IPS-18a (cell line): ENCODE measurements around the gene INSYN2B.

ENCODE experiments used
- H3K27ac ChIP-seq: one replicate; pipeline ENCODE4 v1.5.1; 2013; ENCODE audit warnings: low read length
- H3K27me3 ChIP-seq: one replicate; pipeline ENCODE4 v1.6.1; 2013; ENCODE audit warnings: mild to moderate bottlenecking, low read length; ENCODE audit not compliant: control insufficient read depth, insufficient read depth
- H3K36me3 ChIP-seq: one replicate; pipeline ENCODE4 v1.6.1; 2013; ENCODE audit warnings: low read depth, low read length; ENCODE audit not compliant: control insufficient read depth
- H3K4me1 ChIP-seq: one replicate; pipeline ENCODE4 v1.6.1; 2013; ENCODE audit warnings: low read depth, low read length; ENCODE audit not compliant: control insufficient read depth
- H3K4me3 ChIP-seq: one replicate; pipeline ENCODE4 v1.5.1; 2013; ENCODE audit warnings: low read length
- H3K9ac ChIP-seq: one replicate; pipeline ENCODE4 v1.6.1; 2013; ENCODE audit warnings: mild to moderate bottlenecking, low read length, moderate library complexity
- H3K9me3 ChIP-seq: one replicate; pipeline ENCODE4 v1.6.1; 2013; ENCODE audit warnings: low read depth, low read length; ENCODE audit not compliant: control insufficient read depth

INSYN2B gene

DNA sequence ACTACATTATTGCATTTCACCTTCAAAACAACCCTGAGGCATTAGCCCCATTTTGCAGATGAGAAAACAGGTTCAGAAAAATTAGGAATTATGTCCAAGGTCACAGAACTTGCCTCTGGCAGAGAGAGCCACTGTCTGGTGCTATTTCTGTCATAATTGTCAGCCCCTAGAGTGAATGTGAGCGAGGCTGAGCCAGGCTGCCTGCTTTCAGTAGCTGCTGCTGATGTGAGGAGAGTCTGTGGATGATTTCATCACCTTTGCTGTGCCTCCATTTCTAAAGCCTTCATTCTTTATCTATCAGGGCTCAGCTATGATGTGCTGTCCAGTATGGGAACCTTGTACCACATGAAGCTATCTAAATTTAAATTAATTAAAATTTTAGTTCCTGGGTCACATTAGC is 71.4 kb downstream of the INSYN2B start:
- H3K4me3 ChIP-seq: no peak overlapping the region
- no peak overlapping the region for H3K9ac ChIP-seq
- H3K9me3 ChIP-seq: no peaks in the 10 kb centered on the region
- H3K36me3 ChIP-seq: no peaks in the 10 kb centered on the region
- H3K4me1 ChIP-seq: no peaks in the 10 kb centered on the region
- H3K27me3 ChIP-seq: no peaks in the 10 kb centered on the region
- no peak overlapping the region for H3K27ac ChIP-seq

DNA sequence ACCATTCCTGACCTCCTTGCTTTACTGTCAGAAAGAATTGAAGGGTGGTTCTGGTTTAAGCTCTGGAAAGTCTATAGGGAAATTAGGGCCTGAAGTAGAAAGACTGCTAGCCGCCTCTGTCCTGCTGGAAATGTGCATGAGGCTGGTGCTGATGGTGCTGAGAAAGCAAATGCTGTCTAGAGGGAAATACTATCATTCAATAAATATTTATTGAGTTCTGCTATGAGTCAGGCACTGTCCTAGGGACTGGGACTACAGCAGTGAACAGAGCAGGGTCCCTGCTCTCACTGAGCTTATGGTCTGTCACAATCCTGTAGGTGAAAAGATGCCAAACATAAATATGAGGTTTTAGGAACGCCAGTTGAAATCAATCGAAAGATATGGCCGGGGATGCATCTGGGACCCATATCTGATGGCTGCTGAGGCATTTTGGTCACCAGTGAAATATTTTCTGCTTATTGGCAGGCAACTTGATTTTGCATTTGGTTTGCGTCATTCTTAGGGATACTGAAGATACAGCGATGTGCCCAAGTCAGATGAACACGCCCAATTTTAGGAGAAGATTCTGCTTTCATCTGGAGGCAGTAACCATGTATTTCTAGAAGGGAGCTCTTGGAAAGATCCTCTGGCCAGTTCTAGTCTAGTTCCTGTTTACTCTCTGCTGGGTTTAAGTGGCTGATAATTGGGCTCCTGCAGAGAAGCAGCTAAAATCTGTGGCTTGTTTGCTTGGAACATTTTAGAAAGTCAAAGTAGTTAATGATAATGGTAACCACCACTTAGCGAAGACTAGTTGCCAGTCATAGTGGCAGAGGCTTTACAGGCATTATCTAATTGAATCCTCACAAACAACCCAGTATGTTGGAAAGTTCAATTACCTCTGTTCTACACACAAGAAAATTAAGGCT is 73.3 kb downstream of the INSYN2B start:
- H3K4me3 ChIP-seq: no peak overlapping the region
- no peaks in the 10 kb centered on the region for H3K9me3 ChIP-seq
- H3K36me3 ChIP-seq: no peaks in the 10 kb centered on the region
- no peak overlapping the region for H3K27ac ChIP-seq
- H3K4me1 ChIP-seq: no peaks in the 10 kb centered on the region
- no peaks in the 10 kb centered on the region for H3K27me3 ChIP-seq
- H3K9ac ChIP-seq: no peak overlapping the region

DNA sequence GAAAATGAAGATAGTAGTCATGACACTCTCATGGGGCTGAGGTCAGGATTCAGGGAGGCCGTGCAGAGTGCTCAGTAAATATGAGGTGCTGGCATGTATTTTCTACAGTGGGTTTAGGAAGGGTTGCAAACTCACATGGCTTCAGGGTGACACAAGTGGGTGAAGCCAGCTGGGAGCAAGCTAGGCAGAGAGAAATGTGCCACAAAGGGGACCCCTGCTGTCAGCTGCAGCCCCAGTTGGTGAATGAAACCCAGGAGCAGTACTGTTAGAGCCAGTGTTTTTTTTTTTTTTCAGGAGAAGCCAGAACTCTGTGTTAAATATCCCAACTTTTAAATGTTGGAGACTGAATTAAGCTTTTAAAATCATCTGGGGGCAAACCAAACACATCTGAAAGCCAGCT is 75.3 kb downstream of the INSYN2B start:
- Histone ChIP-seq H3K36me3 (no peaks in the 10 kb centered on the region), H3K4me1 (no peaks in the 10 kb centered on the region), H3K27ac (no peak overlapping the region), H3K9me3 (no peaks in the 10 kb centered on the region), H3K9ac (no peak overlapping the region), H3K27me3 (no peaks in the 10 kb centered on the region), H3K4me3 (no peak overlapping the region)

DNA sequence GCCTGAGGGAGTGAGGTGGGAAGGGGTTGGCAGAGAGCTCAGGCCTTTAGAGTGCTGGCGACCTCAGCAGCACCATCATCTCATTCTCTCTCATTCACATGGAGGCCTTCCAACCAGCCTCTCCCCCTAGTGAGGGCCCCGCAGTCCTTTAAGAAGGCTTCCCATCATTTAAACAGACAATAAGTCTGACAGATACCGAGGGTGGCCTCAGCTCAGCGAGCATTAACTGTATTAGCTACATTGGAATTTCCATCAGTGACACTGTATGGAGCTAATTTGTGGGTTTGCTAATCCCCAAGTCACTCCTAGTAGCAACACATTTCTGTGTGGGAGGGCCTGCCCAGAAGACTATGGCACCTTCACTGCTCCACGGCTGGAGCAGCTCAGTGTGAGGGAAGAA is 75.8 kb downstream of the INSYN2B start:
- H3K9ac ChIP-seq: no peak overlapping the region
- no peak overlapping the region for H3K4me3 ChIP-seq
- no peaks in the 10 kb centered on the region for H3K4me1 ChIP-seq
- H3K27ac ChIP-seq: no peak overlapping the region
- H3K36me3 ChIP-seq: no peaks in the 10 kb centered on the region
- no peaks in the 10 kb centered on the region for H3K9me3 ChIP-seq
- H3K27me3 ChIP-seq: no peaks in the 10 kb centered on the region

DNA sequence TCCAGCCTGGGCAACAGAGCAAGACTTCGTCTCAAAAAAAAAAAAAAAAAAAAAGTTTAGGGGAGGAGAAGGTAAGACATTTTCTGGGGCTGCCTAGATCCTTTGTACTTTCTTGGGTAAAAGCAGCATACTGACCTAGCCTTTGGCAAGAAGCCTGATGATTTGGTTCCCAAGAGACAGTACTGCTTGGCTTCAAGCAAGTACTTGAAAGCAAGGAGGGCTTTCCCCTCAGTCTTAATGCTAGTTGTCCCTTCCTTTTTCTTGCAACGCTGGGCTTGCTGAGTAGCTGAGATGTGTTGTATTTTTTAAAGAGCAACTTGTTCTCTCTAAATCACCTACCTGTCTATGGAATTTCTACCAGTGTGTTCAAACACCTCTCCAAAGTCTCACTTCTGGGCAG is 76.2 kb downstream of the INSYN2B start:
- H3K4me1 ChIP-seq: no peaks in the 10 kb centered on the region
- no peak overlapping the region for H3K4me3 ChIP-seq

DNA sequence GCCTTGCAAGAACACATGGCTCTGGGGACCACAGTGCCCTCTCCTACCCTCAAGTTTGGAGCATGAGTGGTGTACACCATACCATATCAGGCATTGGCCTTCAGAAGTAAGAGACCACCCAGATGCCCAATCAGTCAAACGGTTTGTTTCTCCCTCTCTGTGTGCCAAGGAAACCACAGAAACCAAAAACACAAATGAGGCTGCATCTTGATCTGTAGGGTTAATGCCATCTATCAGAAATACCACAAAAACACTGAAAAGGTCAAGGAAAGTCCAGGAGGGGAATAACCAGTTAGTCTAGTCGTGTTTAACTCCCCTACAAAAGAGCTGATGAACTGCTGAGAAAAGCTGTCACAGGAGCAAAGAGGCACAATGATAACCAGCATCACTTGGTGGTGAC is 78.4 kb downstream of the INSYN2B start:
- Histone ChIP-seq H3K9ac (no peak overlapping the region), H3K36me3 (no peaks in the 10 kb centered on the region), H3K9me3 (no peaks in the 10 kb centered on the region), H3K4me1 (no peaks in the 10 kb centered on the region), H3K4me3 (no peak overlapping the region), H3K27ac (no peak overlapping the region), H3K27me3 (no peaks in the 10 kb centered on the region)

More for the DNA sequence above, 76.2 kb downstream of the INSYN2B start:
- H3K27ac ChIP-seq: no peak overlapping the region
- H3K9ac ChIP-seq: no peak overlapping the region
- H3K9me3 ChIP-seq: no peaks in the 10 kb centered on the region
- H3K27me3 ChIP-seq: no peaks in the 10 kb centered on the region
- H3K36me3 ChIP-seq: no peaks in the 10 kb centered on the region

DNA sequence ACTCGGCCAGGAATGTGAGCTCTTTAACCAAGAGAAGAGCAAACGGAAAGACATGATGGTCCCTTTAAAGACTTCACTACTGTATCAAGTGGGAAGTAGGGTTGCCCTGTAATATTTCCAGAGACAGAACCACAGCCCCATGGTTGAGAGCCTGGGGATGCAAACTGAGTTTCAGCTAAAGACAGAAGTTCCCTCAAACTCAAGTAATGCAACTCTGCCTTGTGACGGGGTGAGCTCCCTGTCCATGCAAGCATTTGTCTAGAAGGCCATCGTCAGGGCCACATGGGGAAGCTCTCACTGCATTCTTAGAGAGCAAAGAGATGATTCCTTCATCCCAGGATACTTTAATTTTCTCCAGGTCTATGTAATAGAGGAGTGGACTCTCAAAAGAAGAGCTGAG is 82.8 kb downstream of the INSYN2B start:
- H3K4me3 ChIP-seq: no peak overlapping the region
- H3K36me3 ChIP-seq: no peaks in the 10 kb centered on the region
- H3K27ac ChIP-seq: no peak overlapping the region
- H3K9ac ChIP-seq: no peak overlapping the region
- no peaks in the 10 kb centered on the region for H3K9me3 ChIP-seq
- H3K27me3 ChIP-seq: no peaks in the 10 kb centered on the region
- no peaks in the 10 kb centered on the region for H3K4me1 ChIP-seq

DNA sequence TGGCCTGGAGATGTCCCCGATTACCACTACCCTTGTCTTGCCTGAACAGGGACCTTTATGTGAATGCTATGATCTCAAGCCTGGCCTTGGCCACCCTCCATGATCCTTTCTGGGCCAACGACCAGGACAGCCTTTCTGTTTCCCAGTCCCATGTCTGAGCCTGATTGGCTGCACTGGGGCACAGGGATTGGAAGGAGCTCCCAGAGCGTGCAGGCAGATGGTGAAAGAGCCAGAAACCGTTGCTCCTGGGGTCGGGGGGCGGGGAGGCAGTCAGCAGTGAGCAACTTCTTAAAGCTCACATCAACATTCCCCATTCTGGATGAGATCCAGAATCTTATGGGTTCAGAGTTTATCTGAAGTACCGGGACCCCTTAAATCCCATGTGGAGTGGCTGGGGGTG is 84.4 kb downstream of the INSYN2B start:
- H3K36me3 ChIP-seq: no peaks in the 10 kb centered on the region
- no peak overlapping the region for H3K4me3 ChIP-seq
- H3K27me3 ChIP-seq: no peaks in the 10 kb centered on the region
- H3K27ac ChIP-seq: no peak overlapping the region
- H3K9me3 ChIP-seq: no peaks in the 10 kb centered on the region
- no peaks in the 10 kb centered on the region for H3K4me1 ChIP-seq
- no peak overlapping the region for H3K9ac ChIP-seq

DNA sequence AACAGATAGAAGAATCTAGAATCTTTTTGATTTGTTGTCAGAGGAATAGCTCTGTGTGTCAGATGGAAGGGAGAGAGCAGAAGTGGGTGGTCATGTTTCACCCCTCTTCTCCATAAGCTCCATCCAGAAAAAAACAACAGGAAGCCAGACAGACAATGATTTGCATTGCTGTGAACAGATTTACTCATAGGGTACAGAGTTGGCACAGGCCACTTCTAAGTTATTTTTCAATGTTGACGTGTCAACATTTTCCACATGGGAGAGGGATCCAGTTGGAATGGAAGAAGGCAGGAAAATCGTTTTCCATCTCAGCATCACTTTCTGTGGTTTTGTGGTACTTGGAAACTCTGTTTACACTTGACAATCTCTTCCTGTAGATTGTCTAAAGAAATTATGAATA is 86.7 kb downstream of the INSYN2B start:
- H3K4me3 ChIP-seq: no peak overlapping the region
- no peaks in the 10 kb centered on the region for H3K9me3 ChIP-seq
- no peaks in the 10 kb centered on the region for H3K27me3 ChIP-seq
- no peak overlapping the region for H3K9ac ChIP-seq
- no peak overlapping the region for H3K27ac ChIP-seq
- no peaks in the 10 kb centered on the region for H3K4me1 ChIP-seq
- no peaks in the 10 kb centered on the region for H3K36me3 ChIP-seq

DNA sequence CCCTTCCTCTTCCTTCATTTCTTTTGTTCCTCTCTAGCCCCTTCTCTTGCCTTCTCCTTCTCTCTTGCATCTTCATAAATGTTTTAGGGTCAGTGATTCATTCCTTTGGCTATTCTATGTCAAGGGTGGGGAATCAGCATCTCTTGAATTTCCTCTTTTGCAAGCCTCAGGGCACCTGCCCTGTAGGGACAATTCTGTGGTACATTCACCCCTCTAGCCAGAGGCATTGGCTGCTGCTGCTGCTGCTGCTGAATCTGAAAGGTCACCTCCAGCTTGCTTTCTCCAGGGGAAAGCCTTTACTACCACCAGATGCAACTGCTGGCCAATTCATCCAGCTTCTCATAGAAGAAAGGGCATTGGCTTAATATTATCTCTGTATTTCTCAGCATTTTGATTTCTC is 87.3 kb downstream of the INSYN2B start:
- no peak overlapping the region for H3K4me3 ChIP-seq
- H3K36me3 ChIP-seq: no peaks in the 10 kb centered on the region
- H3K27ac ChIP-seq: no peak overlapping the region
- H3K4me1 ChIP-seq: no peaks in the 10 kb centered on the region
- no peak overlapping the region for H3K9ac ChIP-seq
- no peaks in the 10 kb centered on the region for H3K9me3 ChIP-seq
- H3K27me3 ChIP-seq: no peaks in the 10 kb centered on the region

DNA sequence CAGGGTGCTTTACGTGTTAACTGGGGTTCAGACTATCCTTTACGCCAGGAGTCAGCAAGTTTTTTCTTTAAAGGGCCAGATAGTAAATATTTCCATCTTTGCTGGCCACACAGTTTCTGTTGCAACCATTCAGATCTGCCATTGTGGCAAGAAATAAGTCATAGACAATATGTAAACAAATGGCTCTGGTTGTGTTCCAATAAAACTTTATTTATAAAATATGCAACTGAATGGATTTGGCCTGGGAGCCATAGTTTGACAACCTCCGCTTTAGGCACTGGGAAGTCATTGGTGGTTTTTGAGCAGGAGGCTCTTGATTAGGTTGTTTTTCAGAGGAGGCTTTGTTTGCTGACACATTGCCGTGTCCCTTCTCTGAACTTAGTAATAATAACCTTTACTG is 90.7 kb downstream of the INSYN2B start:
- Histone ChIP-seq H3K9ac (no peak overlapping the region), H3K27ac (no peak overlapping the region), H3K36me3 (no peaks in the 10 kb centered on the region), H3K9me3 (no peaks in the 10 kb centered on the region), H3K4me1 (no peaks in the 10 kb centered on the region), H3K27me3 (no peaks in the 10 kb centered on the region), H3K4me3 (no peak overlapping the region)

DNA sequence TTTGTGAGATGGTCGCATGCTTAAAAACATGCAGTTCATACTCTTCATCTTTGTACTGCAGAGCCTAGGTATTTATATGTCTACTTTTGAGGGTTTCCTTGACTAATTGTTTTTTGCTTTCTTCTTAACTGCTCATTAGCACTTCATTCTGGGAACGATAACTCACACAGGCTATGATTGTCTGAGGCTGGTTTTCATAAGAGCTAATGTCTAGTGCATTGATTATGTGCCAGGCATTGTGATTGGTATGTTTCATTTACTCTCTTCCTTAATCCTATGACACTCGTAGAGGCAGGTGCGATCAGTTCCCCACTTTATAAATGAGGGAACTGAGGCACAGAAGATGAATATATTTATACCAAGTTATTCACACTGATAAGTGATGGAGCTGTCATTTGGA is 93.6 kb downstream of the INSYN2B start:
- Histone ChIP-seq H3K9me3 (no peaks in the 10 kb centered on the region), H3K27ac (no peak overlapping the region), H3K4me1 (no peaks in the 10 kb centered on the region), H3K4me3 (no peak overlapping the region), H3K9ac (no peak overlapping the region), H3K27me3 (no peaks in the 10 kb centered on the region), H3K36me3 (no peaks in the 10 kb centered on the region)
